ENCODE results near the gene RBM43. TPM values are rescaled to one million over a fixed set of nuclear protein-coding genes. Genes with fewer than 3 reads are reported as not detected.

Gene RBM43
- total RNA-seq, 1 donor from 2014 or later, result 9.4 TPM

GRCh38 chr2:151289972-151290866 lies 28.6 kb upstream of the RBM43 start:
- no peaks in the 10 kb centered on the region for H3K27me3 ChIP-seq
- intact Hi-C loops (cut with DNase I), result no loop called here
- peak; percentile 29 for ATAC-seq
- TF ChIP-seq, protein P1, sequence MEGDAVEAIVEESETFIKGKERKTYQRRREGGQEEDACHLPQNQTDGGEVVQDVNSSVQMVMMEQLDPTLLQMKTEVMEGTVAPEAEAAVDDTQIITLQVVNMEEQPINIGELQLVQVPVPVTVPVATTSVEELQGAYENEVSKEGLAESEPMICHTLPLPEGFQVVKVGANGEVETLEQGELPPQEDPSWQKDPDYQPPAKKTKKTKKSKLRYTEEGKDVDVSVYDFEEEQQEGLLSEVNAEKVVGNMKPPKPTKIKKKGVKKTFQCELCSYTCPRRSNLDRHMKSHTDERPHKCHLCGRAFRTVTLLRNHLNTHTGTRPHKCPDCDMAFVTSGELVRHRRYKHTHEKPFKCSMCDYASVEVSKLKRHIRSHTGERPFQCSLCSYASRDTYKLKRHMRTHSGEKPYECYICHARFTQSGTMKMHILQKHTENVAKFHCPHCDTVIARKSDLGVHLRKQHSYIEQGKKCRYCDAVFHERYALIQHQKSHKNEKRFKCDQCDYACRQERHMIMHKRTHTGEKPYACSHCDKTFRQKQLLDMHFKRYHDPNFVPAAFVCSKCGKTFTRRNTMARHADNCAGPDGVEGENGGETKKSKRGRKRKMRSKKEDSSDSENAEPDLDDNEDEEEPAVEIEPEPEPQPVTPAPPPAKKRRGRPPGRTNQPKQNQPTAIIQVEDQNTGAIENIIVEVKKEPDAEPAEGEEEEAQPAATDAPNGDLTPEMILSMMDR (IDR thresholded peaks at IDR 0.05), result no peak
- no peak for DNase-seq
- H3K9me3 ChIP-seq, result no peaks in the 10 kb centered on the region
- H3K36me3 ChIP-seq, result no peaks in the 10 kb centered on the region
- H3K4me3 ChIP-seq, result peak overlapping the region; percentile 68
- peaks cover 4% of the 10 kb centered on the region for H3K4me1 ChIP-seq
- peak overlapping the region; percentile 99 for H3K27ac ChIP-seq

- no peaks in the 10 kb centered on the region for H3K27me3 ChIP-seq
- peak overlapping the region; percentile 68 for H3K4me3 ChIP-seq
- peaks cover 4% of the 10 kb centered on the region for H3K4me1 ChIP-seq
- TF ChIP-seq, protein P1 (IDR thresholded peaks at IDR 0.05), result no peak
- intact Hi-C loops (cut with DNase I), result no loop called here
- DNase-seq, result no peak
- peaks cover under 1% of the 10 kb centered on the region for H3K36me3 ChIP-seq
- no peaks in the 10 kb centered on the region for H3K9me3 ChIP-seq
- ATAC-seq, result no peak
- H3K27ac ChIP-seq, result no peak overlapping the region
Observed at GRCh38 chr2:151287513-151288250, 26.0 kb upstream of the RBM43 start.

GRCh38 chr2:151282401-151282800 lies 20.7 kb upstream of the RBM43 start:
- Histone ChIP-seq H3K27me3 (no peaks in the 10 kb centered on the region), H3K27ac (no peak overlapping the region), H3K4me3 (no peak overlapping the region), H3K36me3 (peaks cover 54% of the 10 kb centered on the region), H3K9me3 (no peaks in the 10 kb centered on the region), H3K4me1 (peaks cover 4% of the 10 kb centered on the region)
- ATAC-seq (no peak), DNase-seq (no peak)
- intact Hi-C loops (cut with DNase I), result no loop called here
- TF ChIP-seq, protein P1 (IDR thresholded peaks at IDR 0.05), result no peak

DNA sequence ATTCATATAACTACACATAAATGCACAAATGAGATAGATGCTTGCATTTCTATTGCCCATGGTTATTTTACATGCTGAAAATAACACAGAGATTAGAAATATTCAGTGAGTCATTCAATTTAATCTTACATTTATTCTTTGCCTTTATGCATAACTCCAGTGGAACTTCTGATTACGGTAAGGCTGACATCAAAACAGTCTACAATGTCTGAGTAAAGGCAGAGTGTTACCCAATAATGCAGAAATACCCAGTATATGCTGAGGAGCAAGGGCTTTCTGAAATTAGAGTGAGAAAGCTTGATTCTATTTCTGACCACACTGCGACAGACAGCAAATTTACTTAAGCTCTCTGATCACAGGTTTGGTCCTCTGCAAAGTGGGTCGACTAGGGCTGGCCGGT lies 18.6 kb upstream of the RBM43 start:
- DNase-seq (no peak), ATAC-seq (no peak)
- Histone ChIP-seq H3K27me3 (no peaks in the 10 kb centered on the region), H3K4me3 (no peak overlapping the region), H3K36me3 (peaks cover 61% of the 10 kb centered on the region), H3K27ac (no peak overlapping the region), H3K9me3 (no peaks in the 10 kb centered on the region), H3K4me1 (no peaks in the 10 kb centered on the region)
- TF ChIP-seq, protein P1 (IDR thresholded peaks at IDR 0.05), result no peak
- intact Hi-C loops (cut with DNase I), result no loop called here

DNA sequence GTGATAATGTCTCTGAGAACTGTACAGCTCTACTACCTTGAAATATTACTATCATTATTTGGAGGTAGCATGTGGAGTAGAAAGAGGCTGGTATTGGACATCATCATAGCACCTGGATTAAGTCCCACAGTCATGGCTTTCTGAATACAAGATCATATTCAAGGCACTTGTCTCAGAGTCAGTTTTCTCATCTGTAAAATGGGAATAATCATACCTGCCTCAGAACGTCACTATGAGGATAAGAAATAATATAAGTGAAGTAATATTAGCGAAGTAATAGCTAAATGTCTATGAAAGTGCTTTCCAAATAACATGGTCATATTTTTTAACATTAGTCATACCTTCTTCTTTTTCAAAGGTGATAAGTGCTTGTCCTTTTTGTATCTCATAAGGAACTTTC lies 16.8 kb upstream of the RBM43 start:
- Histone ChIP-seq H3K4me1 (no peaks in the 10 kb centered on the region), H3K4me3 (no peak overlapping the region), H3K27me3 (no peaks in the 10 kb centered on the region), H3K27ac (no peak overlapping the region), H3K9me3 (no peaks in the 10 kb centered on the region), H3K36me3 (peaks cover 73% of the 10 kb centered on the region)
- ATAC-seq (no peak), DNase-seq (no peak)
- TF ChIP-seq, protein P1 (IDR thresholded peaks at IDR 0.05), result no peak
- intact Hi-C loops (cut with DNase I), result no loop called here

Data from upper lobe of right lung (tissue), 1 donor.